H1 (cell line): ENCODE measurements around the gene CACNB1. TPM values are rescaled to one million over a fixed set of nuclear protein-coding genes. Genes with fewer than 3 reads are reported as not detected.

Experiments used
- CTCF ChIA-PET: fragments of 300-600 bp; sonication (Branson Sonifier 250); formaldehyde crosslinking; loops from one replicate; lab custom pipeline; 2021; ENCODE audit not compliant: partially characterized antibody; lab: Charles Lee
- POLR2A ChIA-PET: fragments of 300-600 bp; sonication (Branson Sonifier 250); formaldehyde crosslinking; loops from one replicate; lab custom pipeline; 2021; ENCODE audit warnings: inconsistent platforms; ENCODE audit not compliant: partially characterized antibody; lab: Charles Lee
- DNase-seq, 2 experiments: peaks; one replicate each; pipeline versions ENCODE4 v3.0.0 to v3.0.0-alpha.2; 2010 to 2022; ENCODE audit warnings: low spot score in 2 of 2, low read depth in 1 of 2, mixed read lengths in 1 of 2
- FAIRE-seq: peaks from 2 replicates; lab custom pipeline; 2011; peaks lifted over from hg19 to GRCh38; lab: Jason Lieb, UNC
- H2AFZ ChIP-seq: 2 replicates; pipeline ENCODE4 v1.8.1; 2012; ENCODE audit warnings: low read length, inconsistent platforms
- H2AK5ac ChIP-seq: 2 replicates; pipeline ENCODE4 v1.6.1; 2013; ENCODE audit warnings: low read depth, low read length
- H2BK120ac ChIP-seq: replicated peaks from 2 replicates; pipeline ENCODE3; 2013; ENCODE audit warnings: low read depth, low read length, inconsistent platforms
- H2BK12ac ChIP-seq: 2 replicates; pipeline ENCODE4 v1.6.1; 2013; ENCODE audit warnings: low read depth, low read length
- H2BK15ac ChIP-seq: 2 replicates; pipeline ENCODE4 v1.6.1; 2013; ENCODE audit warnings: low read length
- H2BK20ac ChIP-seq: 2 replicates; pipeline ENCODE4 v1.6.1; 2013; ENCODE audit warnings: low read length
- H2BK5ac ChIP-seq: 2 replicates; pipeline ENCODE4 v1.6.1; 2013; ENCODE audit warnings: low read depth, low read length
- H3K14ac ChIP-seq: 2 replicates; pipeline ENCODE4 v1.6.1; 2013; ENCODE audit warnings: inconsistent platforms; ENCODE audit not compliant: insufficient read length
- H3K18ac ChIP-seq: 2 replicates; pipeline ENCODE4 v1.6.1; 2013; ENCODE audit warnings: low read length; ENCODE audit errors: extremely low read depth
- H3K23ac ChIP-seq: 2 replicates; pipeline ENCODE4 v1.6.1; 2013; ENCODE audit warnings: inconsistent platforms; ENCODE audit not compliant: insufficient read length
- H3K23me2 ChIP-seq: 2 replicates; pipeline ENCODE4 v1.6.1; 2013; ENCODE audit warnings: low read depth, low read length
- H3K27ac ChIP-seq: 2 replicates; pipeline ENCODE4 v1.6.1; 2011; ENCODE audit warnings: low read depth, low read length, inconsistent platforms
- H3K27me3 ChIP-seq, 4 experiments: replicated peaks in 1 of 4; 1 replicate in 1 of 4; 2 replicates in 3 of 4; pipeline versions ENCODE4 v1.6.1 to v1.8.1; 2011 to 2013; ENCODE audit warnings: low read length in 3 of 4, mild to moderate bottlenecking in 3 of 4, inconsistent platforms in 2 of 4, mixed read lengths in 2 of 4, moderate library complexity in 1 of 4; ENCODE audit not compliant: control insufficient read depth in 3 of 4, insufficient read depth in 3 of 4; ENCODE audit errors: extremely low read depth in 1 of 4
- H3K36me3 ChIP-seq, 4 experiments: 2 replicates each; pipeline versions ENCODE4 v1.6.1 to v1.8.1; 2011 to 2013; ENCODE audit warnings: mild to moderate bottlenecking in 4 of 4, low read length in 3 of 4, moderate library complexity in 2 of 4, control low read depth in 1 of 4, inconsistent platforms in 1 of 4; ENCODE audit not compliant: insufficient read depth in 4 of 4, control insufficient read depth in 2 of 4
- H3K4ac ChIP-seq: replicated peaks from 2 replicates; pipeline ENCODE3; 2013; ENCODE audit warnings: low read length, low read depth, mixed read lengths, inconsistent platforms; ENCODE audit not compliant: insufficient read length
- H3K4me1 ChIP-seq, 4 experiments: replicated peaks in 1 of 4; 1 replicate in 1 of 4; 2 replicates in 3 of 4; pipeline versions ENCODE4 v1.6.1 to v1.8.1; 2011 to 2013; ENCODE audit warnings: low read length in 3 of 4, inconsistent platforms in 2 of 4, mixed read lengths in 1 of 4; ENCODE audit not compliant: insufficient read depth in 4 of 4, control insufficient read depth in 3 of 4
- H3K4me2 ChIP-seq, 2 experiments: 2 replicates each; pipeline versions ENCODE4 v1.6.1 to v1.8.1; 2011 to 2013; ENCODE audit warnings: low read depth in 2 of 2, low read length in 2 of 2, control low read depth in 1 of 2, inconsistent platforms in 1 of 2, mild to moderate bottlenecking in 1 of 2; ENCODE audit not compliant: insufficient read depth in 1 of 2
- H3K4me3 ChIP-seq, 4 experiments: fragments of 200-600, 300-600 bp in 1 of 4; sonication (generic), shearing (Covaris generic), sonication (Bioruptor Twin) in 1 of 4; 2 replicates each; pipeline versions ENCODE4 v1.5.1 to v1.8.1; 2011 to 2016; ENCODE audit warnings: low read length in 4 of 4, low read depth in 3 of 4, control low read depth in 2 of 4, inconsistent platforms in 2 of 4, mild to moderate bottlenecking in 2 of 4, mixed read lengths in 1 of 4, moderate library complexity in 1 of 4; ENCODE audit not compliant: insufficient read depth in 2 of 4; ENCODE audit errors: extremely low read depth in 1 of 4
- H3K56ac ChIP-seq: replicated peaks from 2 replicates; pipeline ENCODE3; 2013; ENCODE audit warnings: low read depth, mild to moderate bottlenecking, mixed read lengths, low read length, inconsistent platforms; ENCODE audit not compliant: insufficient read length
- H3K79me1 ChIP-seq: 2 replicates; pipeline ENCODE4 v1.6.1; 2013; ENCODE audit warnings: low read depth, low read length, control low read depth
- H3K79me2 ChIP-seq, 2 experiments: 2 replicates each; pipeline versions ENCODE4 v1.6.1 to v1.8.1; 2012 to 2013; ENCODE audit warnings: low read length in 2 of 2, mild to moderate bottlenecking in 2 of 2, inconsistent platforms in 1 of 2; ENCODE audit not compliant: insufficient read depth in 2 of 2, control insufficient read depth in 1 of 2
- H3K9ac ChIP-seq, 4 experiments: replicated peaks in 1 of 4; 1 replicate in 1 of 4; 2 replicates in 3 of 4; pipeline versions ENCODE4 v1.6.1 to v1.8.1; 2011 to 2013; ENCODE audit warnings: low read depth in 3 of 4, low read length in 3 of 4, control low read depth in 2 of 4, mild to moderate bottlenecking in 2 of 4, moderate library complexity in 2 of 4, inconsistent platforms in 1 of 4; ENCODE audit errors: extremely low read depth in 1 of 4
- H3K9me3 ChIP-seq, 2 experiments: 2 replicates each; pipeline versions ENCODE4 v1.6.1 to v1.8.1; 2012 to 2013; ENCODE audit warnings: mild to moderate bottlenecking in 2 of 2, moderate library complexity in 2 of 2, control low read depth in 1 of 2, inconsistent platforms in 1 of 2, low read depth in 1 of 2, low read length in 1 of 2, mixed read lengths in 1 of 2; ENCODE audit not compliant: insufficient read depth in 2 of 2
- H4K20me1 ChIP-seq, 2 experiments: replicated peaks in 1 of 2; 2 replicates each; pipeline versions ENCODE3 to v1.8.1; 2011 to 2013; ENCODE audit warnings: inconsistent platforms in 2 of 2, low read length in 2 of 2, mild to moderate bottlenecking in 1 of 2; ENCODE audit not compliant: insufficient read depth in 2 of 2, control insufficient read depth in 1 of 2
- H4K5ac ChIP-seq: 2 replicates; pipeline ENCODE4 v1.6.1; 2013; ENCODE audit warnings: low read length, low read depth, mixed read lengths, inconsistent platforms; ENCODE audit not compliant: insufficient read length
- H4K8ac ChIP-seq: 2 replicates; pipeline ENCODE4 v1.8.0; 2013; ENCODE audit warnings: mild to moderate bottlenecking, moderate library complexity, low read length, inconsistent platforms; ENCODE audit not compliant: insufficient read depth; ENCODE audit errors: extremely low read depth
- H4K91ac ChIP-seq: replicated peaks from 2 replicates; pipeline ENCODE3; 2013; ENCODE audit warnings: low read length, mixed read lengths, inconsistent platforms; ENCODE audit not compliant: insufficient read length
- ATF2 ChIP-seq: IDR thresholded peaks from 2 replicates; pipeline ENCODE4 v1.6.1; 2012; ENCODE audit warnings: low read length, inconsistent platforms
- BCL11A ChIP-seq, 2 experiments: IDR thresholded peaks; one replicate each; pipeline ENCODE4 v1.6.1; 2011; ENCODE audit warnings: low read depth in 2 of 2, low read length in 2 of 2, mild to moderate bottlenecking in 2 of 2
- BRCA1 ChIP-seq: IDR thresholded peaks from 2 replicates; pipeline ENCODE4 v1.6.1; 2012; ENCODE audit warnings: low read depth, low read length, improper control_type of control experiment
- E2F6 ChIP-seq: IDR thresholded peaks from 2 replicates; pipeline ENCODE4 v1.6.1; 2012; ENCODE audit warnings: inconsistent platforms
- FOSL1 ChIP-seq: IDR thresholded peaks from 2 replicates; pipeline ENCODE4 v1.6.1; 2011; ENCODE audit warnings: mild to moderate bottlenecking, low read depth, low read length, moderate library complexity; ENCODE audit not compliant: insufficient read depth
- HDAC6 ChIP-seq: IDR thresholded peaks from one replicate; pipeline ENCODE4 v1.7.1; 2012; ENCODE audit warnings: low read depth, mild to moderate bottlenecking, inconsistent platforms, low read length, moderate library complexity
- KDM5A ChIP-seq: fragments of 200-600 bp; IDR thresholded peaks from 2 replicates; pipeline ENCODE4 v1.7.1; 2012; ENCODE audit warnings: mild to moderate bottlenecking, low read length, inconsistent platforms, mixed read lengths
- RNF2 ChIP-seq: fragments of 200-900, 300-1000 bp; sonication (generic); IDR thresholded peaks from 2 replicates; pipeline ENCODE4 v1.7.1; 2016; ENCODE audit warnings: borderline replicate concordance, low read depth, mild to moderate bottlenecking, antibody characterized with exemption, low read length; ENCODE audit not compliant: poor library complexity, severe bottlenecking; ENCODE audit errors: missing control alignments
- SP2 ChIP-seq: IDR thresholded peaks from 2 replicates; pipeline ENCODE4 v1.6.1; 2012; ENCODE audit warnings: mild to moderate bottlenecking, low read length, inconsistent platforms
- WGBS, 2 experiments: shearing (Covaris generic) in 1 of 2; methylation state at CpG; one replicate each; pipeline versions ENCODE4 v1.1.6 to v1.1.7; 2013 to 2015; ENCODE audit warnings: low lambda C conversion rate in 2 of 2, mixed read lengths in 2 of 2, inconsistent platforms in 1 of 2, low coverage in 1 of 2, missing lambda C conversion rate in 1 of 2; ENCODE audit not compliant: insufficient replicate concordance in 2 of 2, insufficient coverage in 1 of 2, insufficient read length in 1 of 2; ENCODE audit errors: extremely low coverage in 1 of 2, missing lambda C conversion rate in 1 of 2; 5-methylcytosine and 5-hydroxymethylcytosine counted together
- polyA plus RNA-seq, 7 experiments: library from polyadenylated mRNA; depleted of rRNA in 3 of 7; stranded (reverse) in 5 of 7; unstranded in 2 of 7; fragments of >200 nt in 5 of 7; fragments of 200-250 nt in 2 of 7; gene quantifications; 1 replicate in 5 of 7; 2 replicates in 1 of 7; 4 replicates in 1 of 7; pipeline versions ENCODE4 v1.2.1 to v1.2.3, GENCODE V29; 2011 to 2013; ENCODE audit warnings: missing spikeins in 2 of 7, mixed read lengths in 2 of 7
- total RNA-seq: library from RNA; stranded (reverse); fragmentation: NEBNext Ultra II Directional; extraction: Animal tissue kit (Norgen Biotek cat#: 25700); gene quantifications from 2 replicates; pipeline ENCODE4 v1.2.1, GENCODE V29; 2021

Gene CACNB1
- total and polyA plus RNA-seq, 2 of the 8 experiments (the other 6 are each of a cell fraction or from before 2014, with no cell fraction given), result 7.2 to 17.8 TPM

GRCh38 chr17:39143552-39144093, 53.8 kb downstream of the CACNB1 start:
- Histone ChIP-seq H2BK15ac (no peak overlapping the region), H3K27ac (no peak overlapping the region), H3K18ac (no peak overlapping the region), H2BK5ac (no peak overlapping the region), H3K4me1 (0 out of 7 replicates have a peak, but pooled peaks cover 0 to 4% (median 0%) of the 10 kb centered on the region in 4 experiments), H3K27me3 (no peaks in the 10 kb centered on the region), H3K4me3 (no peak overlapping the region), H4K5ac (no peak overlapping the region), H3K23ac (no peak overlapping the region), H3K79me2 (no peaks in the 10 kb centered on the region), H3K14ac (no peak overlapping the region), H3K9me3 (no peaks in the 10 kb centered on the region), H4K8ac (no peak overlapping the region), H2BK20ac (no peak overlapping the region), H3K4ac (no peak overlapping the region), H4K91ac (no peak overlapping the region), H4K20me1 (no peaks in the 10 kb centered on the region), H2AFZ (no peak overlapping the region), H3K36me3 (no peaks in the 10 kb centered on the region), H3K23me2 (no peaks in the 10 kb centered on the region), H2AK5ac (no peak overlapping the region), H2BK12ac (no peak overlapping the region), H3K79me1 (no peaks in the 10 kb centered on the region), H3K4me2 (no peak overlapping the region), H3K56ac (no peak overlapping the region), H3K9ac (no peak overlapping the region), H2BK120ac (no peak overlapping the region)
- no peak for FAIRE-seq
- POLR2A ChIA-PET, result interaction anchor here (1.5 kb wide), 1 partner anchor 10 kb away, joined by 3 read pairs; no protein-coding TSS in a partner anchor
- 86% methylated on average over 4 of the region's 7 CpGs; no CpG with 5 or more reads in 1 of the 2 experiments for WGBS, 2 experiments
- DNase-seq, result no peak
- CTCF ChIA-PET, result interaction anchor here (0.7 to 3.7 kb wide), 7 partner anchors 10 to 164 kb away, joined by 3 to 23 read pairs (median 7); partner anchors contain the start of gene ARL5C
- TF ChIP-seq BRCA1 (no peak), SP2 (no peak), BCL11A (IDR thresholded peaks at IDR 0.05; ENCODE audit: low read depth in 2 of 2, low read length in 2 of 2) (no peak), KDM5A (no peak), HDAC6 (no peak), ATF2 (no peak), RNF2 (no peak), E2F6 (no peak), FOSL1 (no peak)
